ENCODE measurements around the gene BABAM2. TPM values are rescaled to one million over a fixed set of nuclear protein-coding genes. Genes with fewer than 3 reads are reported as not detected.

BABAM2 gene
- polyA plus RNA-seq, 3 donors from 2014 or later, result 52.4 to 89.2 (median 74.1) TPM

- H3K9me3 Mint-ChIP-seq, result no peaks in the 10 kb centered on the region
- H3K27ac Mint-ChIP-seq, result peak overlapping the region in 1 of 6 donors; percentile 21
- H3K4me1 Mint-ChIP-seq, result peaks cover 0 to 1% of the 10 kb centered on the region in 2 donors
Observed at GRCh38 chr2:28318462-28319117, 428.1 kb downstream of the BABAM2 start.

GRCh38 chr2:28319118-28320008 is 428.8 kb downstream of the BABAM2 start:
- Mint-ChIP-seq H3K27ac (no peak overlapping the region), H3K27me3 (ENCODE audit: low read depth in 3 of 3) (no peaks in the 10 kb centered on the region), H3K9me3 (no peaks in the 10 kb centered on the region), H3K36me3 (peaks cover 0 to 4% (median 0%) of the 10 kb centered on the region in 3 donors), H3K4me3 (no peak overlapping the region), H3K4me1 (peaks cover 0 to 1% of the 10 kb centered on the region in 2 donors)
- no peak for DNase-seq

More at GRCh38 chr2:28318462-28319117, 428.1 kb downstream of the BABAM2 start:
- Mint-ChIP-seq H3K27me3 (ENCODE audit: low read depth in 3 of 3) (no peaks in the 10 kb centered on the region), H3K4me3 (no peak overlapping the region), H3K36me3 (peaks cover 0 to under 1% (median 0%) of the 10 kb centered on the region in 3 donors)
- no peak for DNase-seq

DNA sequence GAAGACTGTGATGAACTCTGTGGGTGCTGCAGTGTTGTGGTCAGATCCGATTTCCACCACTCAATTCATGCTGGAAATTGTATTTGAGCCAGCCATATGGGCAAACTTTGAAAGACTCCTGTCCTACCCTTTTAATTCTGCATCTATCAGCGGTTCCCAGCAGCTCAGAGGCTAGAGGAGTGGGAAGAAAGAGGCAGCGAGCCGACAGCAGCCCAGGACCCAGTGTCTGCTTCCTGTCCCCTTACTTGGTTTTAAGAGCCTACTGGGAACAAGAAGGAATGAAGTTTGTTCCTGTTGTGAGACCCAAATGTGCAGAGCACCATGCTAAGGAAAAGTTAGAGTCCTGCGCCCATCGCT is 429.5 kb downstream of the BABAM2 start:
- Mint-ChIP-seq H3K4me3 (no peak overlapping the region), H3K27me3 (ENCODE audit: low read depth in 3 of 3) (no peaks in the 10 kb centered on the region), H3K9me3 (no peaks in the 10 kb centered on the region), H3K27ac (peak overlapping the region in 2 of 6 donors; percentile 28 to 49), H3K4me1 (peaks cover 0 to 1% of the 10 kb centered on the region in 2 donors), H3K36me3 (peaks cover 0 to 4% (median 0%) of the 10 kb centered on the region in 3 donors)
- DNase-seq, result no peak

DNA sequence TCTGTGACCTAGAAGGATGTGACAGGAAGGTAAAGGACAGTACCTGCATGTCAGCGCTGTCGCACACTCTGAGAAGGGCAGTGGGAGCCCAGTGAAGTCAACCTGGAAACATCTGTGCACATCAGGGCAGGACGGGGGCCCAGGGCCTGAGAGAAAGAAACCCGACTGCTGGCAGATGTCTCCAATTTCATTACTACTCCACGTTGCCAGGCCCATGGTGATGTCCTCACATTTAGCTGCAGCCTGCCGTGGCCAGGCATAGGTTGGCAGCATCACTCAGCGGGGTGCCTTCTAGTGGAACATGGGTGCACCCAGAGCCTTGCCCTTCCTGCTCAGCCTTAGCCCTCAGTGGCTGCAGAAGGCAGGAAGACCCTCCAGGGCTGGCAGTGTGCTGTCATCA is 429.8 kb downstream of the BABAM2 start:
- Mint-ChIP-seq H3K27ac (peak overlapping the region in 2 of 6 donors; percentile 28 to 49), H3K27me3 (ENCODE audit: low read depth in 3 of 3) (no peaks in the 10 kb centered on the region), H3K4me1 (peaks cover 0 to 1% of the 10 kb centered on the region in 2 donors), H3K36me3 (peaks cover 0 to 4% (median 0%) of the 10 kb centered on the region in 3 donors), H3K4me3 (no peak overlapping the region), H3K9me3 (no peaks in the 10 kb centered on the region)
- no peak for DNase-seq

DNA sequence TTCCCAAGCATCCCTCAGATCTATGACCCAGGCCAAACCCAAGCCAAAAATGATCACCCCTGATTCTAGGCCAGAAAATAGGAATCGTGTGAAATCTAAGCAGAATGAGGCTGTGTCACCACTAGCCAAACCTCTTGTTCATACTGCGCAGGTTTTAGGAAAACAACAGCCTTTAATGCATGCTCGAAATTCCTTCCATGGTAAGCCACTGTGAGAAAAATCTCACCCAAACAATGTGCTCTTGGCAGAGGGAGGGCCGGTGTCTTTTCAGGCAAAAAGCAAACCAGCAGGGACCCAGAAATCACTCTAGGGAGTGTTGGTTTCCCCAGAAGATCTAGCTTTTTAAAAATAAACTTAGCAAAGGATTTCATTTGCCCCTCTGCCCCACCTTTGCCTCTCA is 430.9 kb downstream of the BABAM2 start:
- Mint-ChIP-seq H3K9me3 (no peaks in the 10 kb centered on the region), H3K4me1 (peaks cover 0 to 1% of the 10 kb centered on the region in 2 donors), H3K27me3 (ENCODE audit: low read depth in 3 of 3) (no peaks in the 10 kb centered on the region), H3K27ac (peak overlapping the region in 1 of 6 donors; percentile 38), H3K4me3 (no peak overlapping the region), H3K36me3 (peaks cover 0 to 4% (median 0%) of the 10 kb centered on the region in 3 donors)
- DNase-seq, result no peak

DNA sequence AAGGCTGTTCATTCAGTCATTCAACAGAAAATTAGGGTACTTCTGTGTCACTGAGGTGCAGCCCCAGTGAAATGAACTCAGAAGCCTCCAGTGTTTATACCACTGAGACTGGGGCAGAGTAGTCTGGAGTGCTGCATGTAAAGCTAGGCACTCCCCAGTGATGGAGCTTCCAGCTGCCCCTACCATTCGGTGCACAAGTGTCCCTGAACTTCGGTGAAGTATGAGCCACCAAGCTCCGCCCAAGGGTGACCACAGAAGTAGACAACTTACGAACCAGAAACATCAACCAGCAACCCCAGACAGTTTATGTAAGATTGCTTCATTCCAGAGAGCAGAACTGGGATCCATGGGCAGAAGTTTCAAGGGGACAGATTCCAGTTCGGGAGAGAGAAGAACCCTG is 431.5 kb downstream of the BABAM2 start:
- peaks cover 0 to 1% of the 10 kb centered on the region in 2 donors for H3K4me1 Mint-ChIP-seq
- no peak for DNase-seq
- peak overlapping the region in 3 of 6 donors; percentile 31 to 45 (median 38) for H3K27ac Mint-ChIP-seq
- no peaks in the 10 kb centered on the region for H3K27me3 Mint-ChIP-seq (ENCODE audit: low read depth in 3 of 3)
- peaks cover 0 to 4% (median 0%) of the 10 kb centered on the region in 3 donors for H3K36me3 Mint-ChIP-seq
- no peak overlapping the region for H3K4me3 Mint-ChIP-seq
- H3K9me3 Mint-ChIP-seq, result no peaks in the 10 kb centered on the region

GRCh38 chr2:28322456-28322855 is 431.9 kb downstream of the BABAM2 start:
- Mint-ChIP-seq H3K27me3 (ENCODE audit: low read depth in 3 of 3) (no peaks in the 10 kb centered on the region), H3K36me3 (peaks cover 0 to 4% (median 0%) of the 10 kb centered on the region in 3 donors), H3K4me1 (peaks cover 0 to 1% of the 10 kb centered on the region in 2 donors), H3K4me3 (no peak overlapping the region), H3K27ac (peak overlapping the region in 2 of 6 donors; percentile 36 to 38), H3K9me3 (no peaks in the 10 kb centered on the region)
- no peak for DNase-seq

DNA sequence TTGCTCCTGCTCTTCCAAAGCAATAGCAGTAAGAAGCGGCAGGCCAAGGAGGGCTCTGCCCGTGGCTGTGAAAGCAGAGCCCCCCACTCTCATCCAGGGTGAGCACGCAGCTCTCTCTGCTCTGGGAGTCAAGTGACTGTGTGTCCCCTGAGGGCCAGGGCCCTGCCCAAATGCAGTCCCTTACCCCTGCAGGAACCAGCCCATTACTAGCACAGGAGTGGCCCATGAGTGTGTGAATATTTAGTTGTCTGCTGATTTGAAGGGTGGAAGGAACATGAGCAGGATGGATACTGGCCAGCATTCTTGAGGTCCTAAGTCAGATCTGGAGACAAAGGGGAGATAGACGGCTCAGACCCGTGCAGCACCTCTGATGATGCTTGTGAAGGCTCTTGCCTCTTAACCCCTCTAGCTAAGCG is 432.5 kb downstream of the BABAM2 start:
- H3K27me3 Mint-ChIP-seq (ENCODE audit: low read depth in 3 of 3), result no peaks in the 10 kb centered on the region
- peaks cover 0 to 5% (median 0%) of the 10 kb centered on the region in 3 donors for H3K36me3 Mint-ChIP-seq
- H3K4me3 Mint-ChIP-seq, result no peak overlapping the region
- H3K9me3 Mint-ChIP-seq, result no peaks in the 10 kb centered on the region
- peak overlapping the region in 1 of 6 donors; percentile 7 for H3K27ac Mint-ChIP-seq
- DNase-seq, result no peak
- peaks cover 0 to 1% of the 10 kb centered on the region in 2 donors for H3K4me1 Mint-ChIP-seq

GRCh38 chr2:28325173-28325566 is 434.6 kb downstream of the BABAM2 start:
- no peak for DNase-seq
- Mint-ChIP-seq H3K4me1 (peaks cover 0 to 1% of the 10 kb centered on the region in 2 donors), H3K27me3 (ENCODE audit: low read depth in 3 of 3) (peaks cover 0 to 3% (median 0%) of the 10 kb centered on the region in 3 donors), H3K9me3 (no peaks in the 10 kb centered on the region), H3K4me3 (no peak overlapping the region), H3K36me3 (peaks cover 0 to 24% (median 11%) of the 10 kb centered on the region in 3 donors), H3K27ac (peak overlapping the region in 3 of 6 donors; percentile 31 to 86 (median 63))

DNA sequence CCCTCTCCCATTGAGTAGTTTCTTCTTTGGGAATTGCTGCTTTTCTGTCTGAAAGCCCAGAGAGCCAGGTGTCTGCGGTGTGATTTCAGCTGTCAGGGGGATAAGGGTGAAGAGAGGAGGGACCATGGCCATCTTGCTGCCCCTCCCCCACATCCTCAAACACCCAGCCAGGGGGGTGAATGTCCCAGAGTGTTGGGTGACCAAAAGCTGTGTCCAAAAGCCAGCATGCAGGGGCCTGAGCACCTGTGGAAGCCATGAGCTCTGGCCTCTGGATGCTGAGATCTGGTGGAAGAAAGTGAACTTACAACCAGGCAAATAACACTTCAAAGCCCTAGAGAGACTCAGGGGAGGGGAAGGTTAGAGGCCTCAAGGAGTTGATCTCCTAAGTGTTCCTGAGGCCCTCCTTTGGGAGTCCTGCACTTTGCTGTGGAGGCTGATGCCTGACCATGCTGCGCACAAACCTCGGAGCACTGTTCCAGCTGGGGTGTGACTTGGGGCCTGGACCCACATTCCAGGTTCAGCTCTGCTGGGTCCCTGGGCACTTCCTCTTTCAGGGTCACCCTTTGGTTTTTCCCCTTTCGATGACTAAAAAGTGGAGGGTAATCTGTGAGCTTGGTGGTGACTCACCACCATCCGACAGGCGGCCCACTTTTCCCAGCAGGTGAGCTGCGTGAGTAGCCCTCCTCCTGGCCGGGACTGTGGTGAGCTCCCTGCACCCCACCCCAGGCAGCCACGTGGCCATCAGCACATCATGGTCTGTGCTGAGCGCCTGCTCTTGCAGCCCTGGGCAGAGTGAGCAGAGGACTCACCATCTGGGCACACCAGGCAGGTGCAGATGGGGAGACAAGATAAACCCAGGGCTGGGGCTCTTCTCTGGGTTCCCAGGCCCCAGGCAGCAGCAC is 435.3 kb downstream of the BABAM2 start:
- Mint-ChIP-seq H3K4me1 (peaks cover 0 to 1% of the 10 kb centered on the region in 2 donors), H3K4me3 (no peak overlapping the region), H3K9me3 (no peaks in the 10 kb centered on the region), H3K27me3 (ENCODE audit: low read depth in 3 of 3) (peaks cover 0 to 3% (median 0%) of the 10 kb centered on the region in 3 donors), H3K27ac (peak overlapping the region in 1 of 6 donors; percentile 63), H3K36me3 (peaks cover 0 to 30% (median 16%) of the 10 kb centered on the region in 3 donors)
- no peak for DNase-seq

- Mint-ChIP-seq H3K36me3 (peaks cover 0 to 36% (median 16%) of the 10 kb centered on the region in 3 donors), H3K27ac (peak overlapping the region in 1 of 6 donors; percentile 7), H3K4me1 (no peaks in the 10 kb centered on the region), H3K4me3 (no peak overlapping the region), H3K9me3 (no peaks in the 10 kb centered on the region), H3K27me3 (ENCODE audit: low read depth in 3 of 3) (peaks cover 0 to 3% (median 0%) of the 10 kb centered on the region in 3 donors)
- no peak for DNase-seq
Observed at GRCh38 chr2:28326469-28326805, 435.9 kb downstream of the BABAM2 start.

DNA sequence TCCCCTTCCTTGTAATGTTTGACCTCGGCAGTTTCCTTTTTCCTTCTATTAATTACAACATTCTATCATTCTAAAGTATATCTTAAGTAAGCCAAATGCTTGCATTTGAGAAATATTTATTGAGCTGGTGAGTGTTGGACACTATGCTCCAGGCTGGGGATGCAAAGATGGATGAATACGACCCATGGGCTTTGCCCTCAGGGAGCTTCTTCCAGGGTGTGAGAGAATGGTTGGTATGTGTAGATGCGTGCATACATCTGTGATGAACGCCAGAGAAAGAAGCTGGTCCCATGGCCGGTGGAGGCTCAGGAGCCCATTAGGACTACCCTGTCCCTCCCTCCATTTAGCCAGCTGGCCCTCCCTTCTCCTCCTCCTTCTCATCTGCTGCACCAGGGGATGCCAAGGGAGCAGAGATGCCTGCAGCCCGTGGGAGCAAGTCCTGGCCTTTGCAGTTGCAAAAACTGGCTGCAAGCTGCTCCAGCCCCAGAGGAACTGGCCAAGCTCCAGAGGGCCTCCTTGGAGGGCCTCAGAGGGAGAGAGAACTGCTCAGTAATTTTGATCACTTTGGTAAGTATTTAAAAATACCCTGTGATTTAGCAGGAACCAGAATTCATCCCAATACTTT is 436.5 kb downstream of the BABAM2 start:
- H3K27ac Mint-ChIP-seq, result peak overlapping the region in 1 of 6 donors; percentile 7
- peaks cover 0 to 3% (median 2%) of the 10 kb centered on the region in 3 donors for H3K27me3 Mint-ChIP-seq (ENCODE audit: low read depth in 3 of 3)
- no peak overlapping the region for H3K4me3 Mint-ChIP-seq
- H3K4me1 Mint-ChIP-seq, result no peaks in the 10 kb centered on the region
- no peak for DNase-seq
- H3K9me3 Mint-ChIP-seq, result no peaks in the 10 kb centered on the region
- H3K36me3 Mint-ChIP-seq, result peaks cover 0 to 42% (median 16%) of the 10 kb centered on the region in 3 donors

DNA sequence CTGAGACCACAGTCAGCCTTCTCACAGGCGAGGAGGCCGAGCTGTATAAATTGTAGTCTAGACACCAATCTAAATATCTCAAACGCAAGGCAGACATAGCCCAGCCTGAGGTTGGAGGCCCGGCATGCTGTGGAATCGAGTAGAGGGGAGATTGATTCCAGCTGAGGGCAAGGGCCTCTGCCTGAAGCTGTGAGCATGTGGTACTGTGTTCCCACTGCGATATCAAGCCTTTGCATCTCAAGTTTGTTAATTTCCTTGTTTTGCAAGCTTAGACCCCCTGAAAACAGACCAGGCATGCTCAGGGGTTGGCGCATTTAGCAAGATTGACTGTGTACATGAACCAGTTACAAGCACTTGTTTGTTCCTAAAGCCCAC is 437.0 kb downstream of the BABAM2 start:
- Mint-ChIP-seq H3K27ac (no peak overlapping the region), H3K9me3 (no peaks in the 10 kb centered on the region), H3K4me1 (no peaks in the 10 kb centered on the region), H3K36me3 (peaks cover 0 to 42% (median 16%) of the 10 kb centered on the region in 3 donors), H3K4me3 (no peak overlapping the region), H3K27me3 (ENCODE audit: low read depth in 3 of 3) (peaks cover 0 to 3% (median 3%) of the 10 kb centered on the region in 3 donors)
- DNase-seq, result no peak
